Neural progenitor cell (in vitro differentiated cells): Measurements from ENCODE around the gene NDUFAF8.

ENCODE experiments used
- EZH2 ChIP-seq: fragments of 200-600 bp; sonication (generic); IDR thresholded peaks from 2 replicates; pipeline ENCODE4 v1.6.1; 2017; ENCODE audit warnings: antibody characterized with exemption, mild to moderate bottlenecking, moderate library complexity
- TF ChIP-seq, protein P1 (sequence below): fragments of 200-600 bp; sonication (generic); IDR thresholded peaks from 2 replicates; pipeline ENCODE4 v1.5.1; 2017; ENCODE audit warnings: antibody characterized with exemption, mild to moderate bottlenecking

DNA sequence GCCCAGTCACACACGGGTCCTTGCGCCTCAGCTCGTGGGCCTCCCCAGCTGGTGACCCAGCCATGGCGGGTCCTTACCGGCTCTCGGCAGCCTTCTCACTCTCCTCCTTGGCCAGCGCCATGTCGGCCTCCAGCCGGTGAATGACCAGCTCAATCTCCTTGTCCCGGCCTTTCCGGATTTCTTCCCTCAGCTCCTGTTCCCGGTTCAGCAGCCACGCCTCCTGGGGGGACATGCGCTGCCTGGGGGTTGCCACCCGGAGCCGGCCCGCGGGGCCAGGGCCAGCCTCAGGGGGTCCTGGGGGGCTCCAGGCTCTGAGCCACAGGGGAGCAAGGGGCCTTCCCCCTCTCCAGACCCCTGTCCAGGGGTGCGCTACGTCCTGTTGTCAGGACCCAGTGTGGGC is 48.0 kb upstream of the NDUFAF8 start:
- TF ChIP-seq, protein P1, sequence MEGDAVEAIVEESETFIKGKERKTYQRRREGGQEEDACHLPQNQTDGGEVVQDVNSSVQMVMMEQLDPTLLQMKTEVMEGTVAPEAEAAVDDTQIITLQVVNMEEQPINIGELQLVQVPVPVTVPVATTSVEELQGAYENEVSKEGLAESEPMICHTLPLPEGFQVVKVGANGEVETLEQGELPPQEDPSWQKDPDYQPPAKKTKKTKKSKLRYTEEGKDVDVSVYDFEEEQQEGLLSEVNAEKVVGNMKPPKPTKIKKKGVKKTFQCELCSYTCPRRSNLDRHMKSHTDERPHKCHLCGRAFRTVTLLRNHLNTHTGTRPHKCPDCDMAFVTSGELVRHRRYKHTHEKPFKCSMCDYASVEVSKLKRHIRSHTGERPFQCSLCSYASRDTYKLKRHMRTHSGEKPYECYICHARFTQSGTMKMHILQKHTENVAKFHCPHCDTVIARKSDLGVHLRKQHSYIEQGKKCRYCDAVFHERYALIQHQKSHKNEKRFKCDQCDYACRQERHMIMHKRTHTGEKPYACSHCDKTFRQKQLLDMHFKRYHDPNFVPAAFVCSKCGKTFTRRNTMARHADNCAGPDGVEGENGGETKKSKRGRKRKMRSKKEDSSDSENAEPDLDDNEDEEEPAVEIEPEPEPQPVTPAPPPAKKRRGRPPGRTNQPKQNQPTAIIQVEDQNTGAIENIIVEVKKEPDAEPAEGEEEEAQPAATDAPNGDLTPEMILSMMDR, result no peak
- TF ChIP-seq EZH2, result no peak
